ENCODE results near the gene GRK2. TPM values are rescaled to one million over a fixed set of nuclear protein-coding genes. Genes with fewer than 3 reads are reported as not detected.

The GRK2 gene
- polyA plus RNA-seq, 1 donor from 2014 or later, result 47.3 TPM

- peaks cover 6% of the 10 kb centered on the region for H3K79me2 ChIP-seq (replicated peaks; ENCODE audit: insufficient read depth, low read length)
- peak overlapping the region; percentile 92 for H3K27ac ChIP-seq (ENCODE audit: low read length)
- TF ChIP-seq REST (IDR thresholded peaks at IDR 0.05; ENCODE audit: borderline replicate concordance), result no peak
- TF ChIP-seq MXI1 (conservative IDR thresholded peaks at IDR 0.05; ENCODE audit: poor library complexity, severe bottlenecking), result no peak
- H3K9me3 ChIP-seq (ENCODE audit: low read length), result no peaks in the 10 kb centered on the region
- H3K9me2 ChIP-seq (ENCODE audit: insufficient read depth, low read length), result no peaks in the 10 kb centered on the region
- peaks cover 7% of the 10 kb centered on the region for H3F3A ChIP-seq (ENCODE audit: insufficient read depth, low read length, poor library complexity, severe bottlenecking)
- no peaks in the 10 kb centered on the region for H3K27me3 ChIP-seq (ENCODE audit: insufficient read depth, low read depth, low read length)
- peak overlapping the region; percentile 93 for H3K9ac ChIP-seq (ENCODE audit: low read length)
- peak overlapping the region; percentile 72 for H3K4me2 ChIP-seq (ENCODE audit: low read length)
- peak overlapping the region; percentile 88 for H3K4me3 ChIP-seq (ENCODE audit: low read length)
- H4K20me1 ChIP-seq (ENCODE audit: insufficient read depth), result no peaks in the 10 kb centered on the region
- H2AFZ ChIP-seq (ENCODE audit: low read depth, low read length), result no peak overlapping the region
- H3K36me3 ChIP-seq (ENCODE audit: insufficient read depth, low read length), result no peaks in the 10 kb centered on the region
Observed at GRCh38 chr11:67287355-67288197, 21.3 kb downstream of the GRK2 start.

GRCh38 chr11:67288198-67288451 is 21.9 kb downstream of the GRK2 start:
- Histone ChIP-seq H4K20me1 (ENCODE audit: insufficient read depth) (no peaks in the 10 kb centered on the region), H3F3A (ENCODE audit: insufficient read depth, low read length, poor library complexity, severe bottlenecking) (peaks cover 7% of the 10 kb centered on the region), H3K9me2 (ENCODE audit: insufficient read depth, low read length) (no peaks in the 10 kb centered on the region), H3K9ac (ENCODE audit: low read length) (peak overlapping the region; percentile 93), H3K27ac (ENCODE audit: low read length) (peak overlapping the region; percentile 92), H2AFZ (ENCODE audit: low read depth, low read length) (peak overlapping the region; percentile 88), H3K4me2 (ENCODE audit: low read length) (peak overlapping the region; percentile 72), H3K9me3 (ENCODE audit: low read length) (no peaks in the 10 kb centered on the region), H3K27me3 (ENCODE audit: insufficient read depth, low read depth, low read length) (no peaks in the 10 kb centered on the region), H3K36me3 (ENCODE audit: insufficient read depth, low read length) (no peaks in the 10 kb centered on the region), H3K4me3 (ENCODE audit: low read length) (peak overlapping the region; percentile 88), H3K79me2 (replicated peaks; ENCODE audit: insufficient read depth, low read length) (peaks cover 6% of the 10 kb centered on the region)
- TF ChIP-seq TAF1 (IDR thresholded peaks at IDR 0.05; ENCODE audit: low read depth) (no peak), EZH2 (IDR thresholded peaks at IDR 0.05; ENCODE audit: borderline replicate concordance, insufficient read depth, low read length, poor library complexity, severe bottlenecking) (no peak), EP300 (conservative IDR thresholded peaks at IDR 0.05; ENCODE audit: poor library complexity, severe bottlenecking) (no peak), REST (IDR thresholded peaks at IDR 0.05; ENCODE audit: borderline replicate concordance) (no peak), SMC3 (conservative IDR thresholded peaks at IDR 0.05; ENCODE audit: poor library complexity) (no peak)

Measured in neural cell (in vitro differentiated cells).